OCI-M2 (cell line): ENCODE data around the gene OGFR.

Experiments
- DNase-seq: peaks from one replicate; lab custom pipeline; 2025; ENCODE audit not compliant: unreplicated experiment; lab: John Stamatoyannopoulos, UW

The OGFR gene

GRCh38 chr20:62824476-62825332 lies 20.1 kb downstream of the OGFR start:
- DNase-seq: no peak

- no peak for DNase-seq
These were observed 20.8 kb downstream of the OGFR start for GRCh38 chr20:62825333-62825985.

GRCh38 chr20:62825986-62826645 lies 21.5 kb downstream of the OGFR start:
- DNase-seq: no peak

- DNase-seq: no peak
These were observed 22.1 kb downstream of the OGFR start for GRCh38 chr20:62826646-62827310.

- no peak for DNase-seq
These were observed 22.8 kb downstream of the OGFR start for GRCh38 chr20:62827311-62828038.

- DNase-seq: no peak
These were observed 23.4 kb downstream of the OGFR start for GRCh38 chr20:62828051-62828450.

- no peak for DNase-seq
These were observed 24.0 kb downstream of the OGFR start for GRCh38 chr20:62828511-62829230.

- no peak for DNase-seq
These were observed 24.9 kb downstream of the OGFR start for GRCh38 chr20:62829231-62830230.

- DNase-seq: no peak
These were observed 25.6 kb downstream of the OGFR start for GRCh38 chr20:62830251-62830650.

- DNase-seq: no peak
These were observed 26.2 kb downstream of the OGFR start for GRCh38 chr20:62830821-62831220.

- DNase-seq: no peak
These were observed 26.7 kb downstream of the OGFR start for GRCh38 chr20:62831361-62831788.

- DNase-seq: no peak
These were observed 27.2 kb downstream of the OGFR start for GRCh38 chr20:62831854-62832211.

- DNase-seq: no peak
These were observed 27.7 kb downstream of the OGFR start for GRCh38 chr20:62832212-62832922.

GRCh38 chr20:62832951-62833391 lies 28.3 kb downstream of the OGFR start:
- DNase-seq: no peak

- no peak for DNase-seq
These were observed 30.5 kb downstream of the OGFR start for GRCh38 chr20:62834967-62835730.

- no peak for DNase-seq
These were observed 31.6 kb downstream of the OGFR start for GRCh38 chr20:62835931-62836861.
